NCI-H1694 treated with DMSO at 0.1 percent for 48 hours (cell line): ENCODE results near the gene C17orf113.
"Not testable (repeated sequence)": the region's sequence is repeated elsewhere in the genome, so short reads cannot be mapped to it uniquely, and the experiment has no call there.

ENCODE experiments used
- DNase-seq: peaks from one replicate; lab custom pipeline; 2025; lab: John Stamatoyannopoulos, UW

Gene C17orf113

GRCh38 chr17:42042598-42043319, 7.6 kb downstream of the C17orf113 start:
- no peak for DNase-seq

- DNase-seq: no peak
Measured at GRCh38 chr17:42041619-42042018, 8.8 kb downstream of the C17orf113 start.

- no peak for DNase-seq
Measured at GRCh38 chr17:42040818-42041217, 9.6 kb downstream of the C17orf113 start.

- DNase-seq: no peak
Measured at GRCh38 chr17:42039794-42040763, 10.3 kb downstream of the C17orf113 start.

- DNase-seq: no peak
Measured at GRCh38 chr17:42038221-42038973, 12.0 kb downstream of the C17orf113 start.

GRCh38 chr17:42034059-42034458, 16.3 kb downstream of the C17orf113 start:
- peak; percentile 22 for DNase-seq

- no peak for DNase-seq
Measured at GRCh38 chr17:42031584-42031983, 18.8 kb downstream of the C17orf113 start.

GRCh38 chr17:42028791-42029127, 21.6 kb downstream of the C17orf113 start:
- DNase-seq: no peak

- no peak for DNase-seq
Measured at GRCh38 chr17:42027961-42028790, 22.2 kb downstream of the C17orf113 start.

- DNase-seq: no peak
Measured at GRCh38 chr17:42027590-42027889, 22.9 kb downstream of the C17orf113 start.

- no peak for DNase-seq
Measured at GRCh38 chr17:42026857-42027589, 23.4 kb downstream of the C17orf113 start.

- DNase-seq: no peak
Measured at GRCh38 chr17:42025936-42026335, 24.5 kb downstream of the C17orf113 start.

- DNase-seq: no peak
Measured at GRCh38 chr17:42025191-42025579, 25.2 kb downstream of the C17orf113 start.

- DNase-seq: no peak
Measured at GRCh38 chr17:42023524-42024349, 26.7 kb downstream of the C17orf113 start.

- not testable (repeated sequence) for DNase-seq
Measured at GRCh38 chr17:42020845-42021244, 29.6 kb downstream of the C17orf113 start.

GRCh38 chr17:42019509-42020404, 30.6 kb downstream of the C17orf113 start, which contains the start of gene NKIRAS2:
Gene NKIRAS2 (plus strand): TSS chr17:42020090. CDS start chr17:42021578, 1,488 bp downstream.
- DNase-seq: peak; percentile 69

GRCh38 chr17:42018988-42019387, 31.4 kb downstream of the C17orf113 start:
- DNase-seq: no peak

- DNase-seq: no peak
Measured at GRCh38 chr17:42018339-42018738, 32.1 kb downstream of the C17orf113 start.

GRCh38 chr17:42017866-42018200, 32.6 kb downstream of the C17orf113 start:
- DNase-seq: no peak
